NCI-H1048 (cell line): ENCODE measurements around the gene TMEM259.

Source experiments
- DNase-seq: peaks from one replicate; lab custom pipeline; 2025; lab: John Stamatoyannopoulos, UW

Gene TMEM259

GRCh38 chr19:1016647-1017114 lies 4.2 kb downstream of the TMEM259 start:
- DNase-seq, result no peak

GRCh38 chr19:1015782-1016646 lies 4.9 kb downstream of the TMEM259 start:
- DNase-seq, result no peak

GRCh38 chr19:1015061-1015781 lies 5.7 kb downstream of the TMEM259 start:
- no peak for DNase-seq

- no peak for DNase-seq
Measured at GRCh38 chr19:1014161-1015060, 6.5 kb downstream of the TMEM259 start.

GRCh38 chr19:1013218-1013617 lies 7.7 kb downstream of the TMEM259 start:
- no peak for DNase-seq

GRCh38 chr19:1012334-1012733 lies 8.6 kb downstream of the TMEM259 start:
- DNase-seq, result no peak

- no peak for DNase-seq
Measured at GRCh38 chr19:1011831-1012333, 9.0 kb downstream of the TMEM259 start.

GRCh38 chr19:1010586-1011510 lies 10.1 kb downstream of the TMEM259 start:
- DNase-seq, result no peak

- no peak for DNase-seq
Measured at GRCh38 chr19:1009981-1010538, 10.9 kb downstream of the TMEM259 start.

GRCh38 chr19:1009041-1009980 lies 11.6 kb downstream of the TMEM259 start:
- DNase-seq, result no peak

GRCh38 chr19:1008268-1009040 lies 12.5 kb downstream of the TMEM259 start:
- no peak for DNase-seq

GRCh38 chr19:1007399-1008251 lies 13.3 kb downstream of the TMEM259 start:
- DNase-seq, result no peak

GRCh38 chr19:1006711-1007398 lies 14.1 kb downstream of the TMEM259 start:
- no peak for DNase-seq

GRCh38 chr19:1004803-1005664 lies 15.9 kb downstream of the TMEM259 start:
- no peak for DNase-seq

- DNase-seq, result no peak
Measured at GRCh38 chr19:1004204-1004802, 16.6 kb downstream of the TMEM259 start.

GRCh38 chr19:1003283-1003682 lies 17.6 kb downstream of the TMEM259 start:
- DNase-seq, result no peak
